ENCODE results near the gene CABYR. TPM values are rescaled to one million over a fixed set of nuclear protein-coding genes. Genes with fewer than 3 reads are reported as not detected.

Gene CABYR
- total and polyA plus RNA-seq, 10 donors, result 0.56 to 2.3 (median 1.4) TPM; not detected in 1

- H3K36me3 ChIP-seq, result peaks cover 0 to 6% (median 0%) of the 10 kb centered on the region in 6 donors
- H3K27ac ChIP-seq, result no peak overlapping the region
- H3K4me3 ChIP-seq, result no peak overlapping the region
- no peak for DNase-seq
- no peaks in the 10 kb centered on the region for H3K27me3 ChIP-seq (replicated peaks in 1 of 7)
- H3K4me1 ChIP-seq, result peaks cover 0 to 20% (median 10%) of the 10 kb centered on the region in 6 donors
- H3K9me3 ChIP-seq, result no peaks in the 10 kb centered on the region
- intact Hi-C loops (cut with DNase I; ENCODE audit: low total_unique reads), result no loop called here
- TF ChIP-seq POLR2AphosphoS5 (IDR thresholded peaks at IDR 0.05) (no peak), POLR2A (IDR thresholded peaks at IDR 0.05) (no peak), CTCF (IDR thresholded peaks at IDR 0.05 in 8 of 11, conservative IDR thresholded peaks at IDR 0.05 in 3 of 11) (no peak)
- WGBS, 5 donors, result 58 to 92% (median 81%) methylated on average over 1 of the region's 1 CpG
Observed at GRCh38 chr18:24187689-24188088, 48.8 kb downstream of the CABYR start.

- peaks cover 0 to 6% (median 0%) of the 10 kb centered on the region in 6 donors for H3K36me3 ChIP-seq
- H3K9me3 ChIP-seq, result no peaks in the 10 kb centered on the region
- no peak for DNase-seq
- no peak overlapping the region for H3K27ac ChIP-seq
- H3K4me1 ChIP-seq, result peaks cover 0 to 20% (median 10%) of the 10 kb centered on the region in 6 donors
- WGBS, 5 donors, result 82 to 93% (median 87%) methylated on average over 5 of the region's 5 CpGs
- intact Hi-C loops (cut with DNase I; ENCODE audit: low total_unique reads), result no loop called here
- no peaks in the 10 kb centered on the region for H3K27me3 ChIP-seq (replicated peaks in 1 of 7)
- TF ChIP-seq POLR2AphosphoS5 (IDR thresholded peaks at IDR 0.05), result no peak
- no peak overlapping the region for H3K4me3 ChIP-seq
Observed at GRCh38 chr18:24188120-24188519, 49.3 kb downstream of the CABYR start.

DNA sequence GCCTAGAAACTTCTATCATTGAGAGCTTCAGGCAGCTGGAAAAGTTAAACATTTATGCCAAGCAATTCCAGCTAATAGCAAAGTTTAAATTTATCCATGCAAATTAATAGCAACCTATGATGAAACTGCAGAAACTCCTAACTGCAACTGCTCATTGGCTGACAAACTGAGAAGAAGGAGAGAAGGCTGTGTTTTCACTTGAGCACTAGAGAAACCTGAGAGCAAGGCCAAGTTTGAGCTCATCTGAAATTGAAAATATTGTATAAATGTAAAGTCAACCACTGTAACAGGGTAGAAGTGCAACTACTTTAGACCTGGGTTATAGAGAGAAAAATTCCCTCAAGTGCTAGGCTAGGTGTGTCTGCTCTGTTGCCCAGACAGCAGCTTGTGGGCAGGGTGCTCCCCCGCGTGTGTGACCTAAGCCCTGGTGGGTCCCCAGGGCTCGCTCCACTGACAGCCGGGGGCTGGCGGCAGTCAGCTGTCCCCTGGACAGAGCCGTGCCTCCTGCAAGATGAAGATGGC is 50.2 kb downstream of the CABYR start:
- DNase-seq, result no peak
- Histone ChIP-seq H3K27ac (no peak overlapping the region), H3K27me3 (replicated peaks in 1 of 7) (no peaks in the 10 kb centered on the region), H3K4me3 (no peak overlapping the region), H3K36me3 (peaks cover 0 to 6% (median 0%) of the 10 kb centered on the region in 6 donors), H3K4me1 (peaks cover 0 to 20% (median 10%) of the 10 kb centered on the region in 6 donors), H3K9me3 (no peaks in the 10 kb centered on the region)
- 60 to 86% (median 75%) methylated on average over 6 of the region's 6 CpGs for WGBS, 5 donors
- intact Hi-C loops (cut with DNase I; ENCODE audit: low total_unique reads), result no loop called here
- TF ChIP-seq CTCF (IDR thresholded peaks at IDR 0.05 in 8 of 11, conservative IDR thresholded peaks at IDR 0.05 in 3 of 11) (no peak), POLR2A (IDR thresholded peaks at IDR 0.05) (no peak), POLR2AphosphoS5 (IDR thresholded peaks at IDR 0.05) (no peak)

DNA sequence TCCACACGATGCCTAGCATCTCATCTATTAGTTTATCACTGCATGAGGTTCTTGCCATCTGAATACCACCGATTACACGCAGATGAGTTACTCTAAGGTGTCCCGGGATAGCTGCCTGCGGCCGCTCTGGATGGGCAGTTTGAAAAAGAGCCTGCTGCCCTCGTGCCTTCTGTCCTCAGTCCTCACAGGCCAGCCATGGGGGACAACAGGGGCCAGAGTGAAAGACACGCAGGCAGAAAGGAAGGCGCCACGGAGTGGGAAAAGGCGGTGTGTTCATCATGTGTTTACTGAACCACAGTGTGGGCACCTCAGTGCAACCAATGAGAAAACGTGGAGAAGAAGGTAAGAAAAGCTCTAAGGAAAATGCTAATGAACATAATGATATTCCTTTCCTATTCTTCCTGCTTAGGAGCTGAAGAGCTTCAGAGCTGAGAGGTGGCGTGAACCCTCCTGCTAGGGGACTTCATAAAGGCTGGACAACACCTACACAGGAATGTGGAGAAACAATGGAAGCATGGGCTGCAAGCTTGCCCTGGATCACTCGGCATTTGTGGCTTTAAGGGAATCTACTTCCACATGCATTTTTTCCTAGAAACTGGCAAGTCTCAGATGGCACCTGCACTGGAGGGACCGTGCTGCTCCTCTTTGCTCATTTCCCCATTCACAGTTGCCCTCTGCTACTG is 50.9 kb downstream of the CABYR start:
- Histone ChIP-seq H3K36me3 (peaks cover 0 to 6% (median 0%) of the 10 kb centered on the region in 6 donors), H3K27ac (no peak overlapping the region), H3K9me3 (no peaks in the 10 kb centered on the region), H3K4me1 (peaks cover 0 to 20% (median 10%) of the 10 kb centered on the region in 6 donors), H3K4me3 (no peak overlapping the region), H3K27me3 (replicated peaks in 1 of 7) (no peaks in the 10 kb centered on the region)
- TF ChIP-seq POLR2A (IDR thresholded peaks at IDR 0.05), result no peak
- TF ChIP-seq CTCF (IDR thresholded peaks at IDR 0.05 in 8 of 11, conservative IDR thresholded peaks at IDR 0.05 in 3 of 11), result no peak
- TF ChIP-seq POLR2AphosphoS5 (IDR thresholded peaks at IDR 0.05), result no peak
- DNase-seq, result no peak
- intact Hi-C loops (cut with DNase I; ENCODE audit: low total_unique reads), result no loop called here
- 91 to 96% (median 93%) methylated on average over 15 of the region's 15 CpGs for WGBS, 5 donors
